ENCODE measurements around the gene KIRREL3.

KIRREL3 gene

GRCh38 chr11:126840201-126840886 lies 160.2 kb downstream of the KIRREL3 start:
- no CpG with 5 or more reads among the region's 7 CpGs for WGBS, 2 donors (ENCODE audit: extremely low coverage in 2 of 2, insufficient read length in 2 of 2, insufficient replicate concordance in 1 of 2)
- no peak overlapping the region for H2AK5ac ChIP-seq (ENCODE audit: low read depth, low read length)
- H3K9me3 ChIP-seq (replicated peaks in 1 of 2; ENCODE audit: control insufficient read depth in 2 of 2, insufficient read depth in 1 of 2, low read depth in 1 of 2, low read length in 2 of 2), result peaks cover 0 to 4% of the 10 kb centered on the region in 2 donors
- no peak overlapping the region for H2BK15ac ChIP-seq (ENCODE audit: low read length)
- H3K4me1 ChIP-seq (ENCODE audit: control insufficient read depth in 2 of 2, insufficient read depth in 1 of 2, low read depth in 1 of 2, low read length in 2 of 2), result peaks cover 0 to 2% of the 10 kb centered on the region in 2 donors
- no peak overlapping the region for H3K4me2 ChIP-seq (ENCODE audit: insufficient read depth, low read length, poor library complexity, severe bottlenecking)
- H2BK12ac ChIP-seq (ENCODE audit: low read length), result no peak overlapping the region
- no peak overlapping the region for H2BK120ac ChIP-seq (ENCODE audit: low read depth, low read length)
- no peak overlapping the region for H3K23ac ChIP-seq (ENCODE audit: low read depth, low read length, poor library complexity)
- no peak overlapping the region for H2BK5ac ChIP-seq (ENCODE audit: low read length)
- no peaks in the 10 kb centered on the region for H3K79me1 ChIP-seq (ENCODE audit: low read depth, low read length)
- H3K4ac ChIP-seq (ENCODE audit: low read length), result no peak overlapping the region
- H3K36me3 ChIP-seq (replicated peaks in 1 of 2; ENCODE audit: control insufficient read depth in 2 of 2, insufficient read depth in 2 of 2, low read length in 2 of 2), result no peaks in the 10 kb centered on the region
- no peak overlapping the region for H3K27ac ChIP-seq (replicated peaks; ENCODE audit: low read length)
- H3K27me3 ChIP-seq (ENCODE audit: control insufficient read depth in 3 of 3, insufficient read depth in 3 of 3, low read depth in 1 of 3, low read length in 3 of 3), result no peaks in the 10 kb centered on the region
- no peak overlapping the region for H3K4me3 ChIP-seq (ENCODE audit: low read length in 2 of 2)
- no peak for DNase-seq (ENCODE audit: low spot score)
- no peak overlapping the region for H3K9ac ChIP-seq (ENCODE audit: low read depth, low read length, poor library complexity)
- no peak overlapping the region for H4K91ac ChIP-seq (ENCODE audit: low read depth, low read length, poor library complexity)
- no peak overlapping the region for H3K18ac ChIP-seq (ENCODE audit: low read length)
- no peak overlapping the region for H4K8ac ChIP-seq (ENCODE audit: low read depth, low read length)
- no peak overlapping the region for H3K14ac ChIP-seq (ENCODE audit: low read length)
- H2AFZ ChIP-seq (ENCODE audit: low read length), result no peak overlapping the region

GRCh38 chr11:126839496-126839895 lies 161.1 kb downstream of the KIRREL3 start:
- no peak overlapping the region for H3K4me2 ChIP-seq (ENCODE audit: insufficient read depth, low read length, poor library complexity, severe bottlenecking)
- no peak overlapping the region for H3K23ac ChIP-seq (ENCODE audit: low read depth, low read length, poor library complexity)
- no peak overlapping the region for H3K9ac ChIP-seq (ENCODE audit: low read depth, low read length, poor library complexity)
- no peak overlapping the region for H2BK12ac ChIP-seq (ENCODE audit: low read length)
- H3K18ac ChIP-seq (ENCODE audit: low read length), result no peak overlapping the region
- H3K27me3 ChIP-seq (ENCODE audit: control insufficient read depth in 3 of 3, insufficient read depth in 3 of 3, low read depth in 1 of 3, low read length in 3 of 3), result no peaks in the 10 kb centered on the region
- no peaks in the 10 kb centered on the region for H3K36me3 ChIP-seq (replicated peaks in 1 of 2; ENCODE audit: control insufficient read depth in 2 of 2, insufficient read depth in 2 of 2, low read length in 2 of 2)
- H3K4ac ChIP-seq (ENCODE audit: low read length), result no peak overlapping the region
- DNase-seq (ENCODE audit: low spot score), result no peak
- no peak overlapping the region for H4K91ac ChIP-seq (ENCODE audit: low read depth, low read length, poor library complexity)
- H2BK15ac ChIP-seq (ENCODE audit: low read length), result no peak overlapping the region
- no peaks in the 10 kb centered on the region for H3K79me1 ChIP-seq (ENCODE audit: low read depth, low read length)
- H3K9me3 ChIP-seq (replicated peaks in 1 of 2; ENCODE audit: control insufficient read depth in 2 of 2, insufficient read depth in 1 of 2, low read depth in 1 of 2, low read length in 2 of 2), result peaks cover 0 to 4% of the 10 kb centered on the region in 2 donors
- H3K4me1 ChIP-seq (ENCODE audit: control insufficient read depth in 2 of 2, insufficient read depth in 1 of 2, low read depth in 1 of 2, low read length in 2 of 2), result peaks cover 0 to 2% of the 10 kb centered on the region in 2 donors
- no peak overlapping the region for H3K27ac ChIP-seq (replicated peaks; ENCODE audit: low read length)
- H3K14ac ChIP-seq (ENCODE audit: low read length), result no peak overlapping the region
- no peak overlapping the region for H2BK120ac ChIP-seq (ENCODE audit: low read depth, low read length)
- H4K8ac ChIP-seq (ENCODE audit: low read depth, low read length), result no peak overlapping the region
- H3K4me3 ChIP-seq (ENCODE audit: low read length in 2 of 2), result no peak overlapping the region
- H2BK5ac ChIP-seq (ENCODE audit: low read length), result no peak overlapping the region
- no peak overlapping the region for H2AFZ ChIP-seq (ENCODE audit: low read length)
- WGBS, 2 donors (ENCODE audit: extremely low coverage in 2 of 2, insufficient read length in 2 of 2, insufficient replicate concordance in 1 of 2), result no CpG with 5 or more reads among the region's 7 CpGs
- H2AK5ac ChIP-seq (ENCODE audit: low read depth, low read length), result no peak overlapping the region

GRCh38 chr11:126838779-126839178 lies 161.8 kb downstream of the KIRREL3 start:
- Histone ChIP-seq H3K9me3 (replicated peaks in 1 of 2; ENCODE audit: control insufficient read depth in 2 of 2, insufficient read depth in 1 of 2, low read depth in 1 of 2, low read length in 2 of 2) (peaks cover 0 to 4% of the 10 kb centered on the region in 2 donors), H2BK5ac (ENCODE audit: low read length) (no peak overlapping the region), H3K9ac (ENCODE audit: low read depth, low read length, poor library complexity) (no peak overlapping the region), H3K4me1 (ENCODE audit: control insufficient read depth in 2 of 2, insufficient read depth in 1 of 2, low read depth in 1 of 2, low read length in 2 of 2) (peaks cover 0 to 2% of the 10 kb centered on the region in 2 donors), H2BK12ac (ENCODE audit: low read length) (no peak overlapping the region), H2AFZ (ENCODE audit: low read length) (no peak overlapping the region), H3K18ac (ENCODE audit: low read length) (no peak overlapping the region), H3K27me3 (ENCODE audit: control insufficient read depth in 3 of 3, insufficient read depth in 3 of 3, low read depth in 1 of 3, low read length in 3 of 3) (no peaks in the 10 kb centered on the region), H2AK5ac (ENCODE audit: low read depth, low read length) (no peak overlapping the region), H3K4ac (ENCODE audit: low read length) (no peak overlapping the region), H4K8ac (ENCODE audit: low read depth, low read length) (no peak overlapping the region), H2BK15ac (ENCODE audit: low read length) (no peak overlapping the region), H4K91ac (ENCODE audit: low read depth, low read length, poor library complexity) (no peak overlapping the region), H3K27ac (replicated peaks; ENCODE audit: low read length) (no peak overlapping the region), H3K36me3 (replicated peaks in 1 of 2; ENCODE audit: control insufficient read depth in 2 of 2, insufficient read depth in 2 of 2, low read length in 2 of 2) (no peaks in the 10 kb centered on the region), H3K23ac (ENCODE audit: low read depth, low read length, poor library complexity) (no peak overlapping the region), H3K4me2 (ENCODE audit: insufficient read depth, low read length, poor library complexity, severe bottlenecking) (no peak overlapping the region), H3K4me3 (ENCODE audit: low read length in 2 of 2) (no peak overlapping the region), H2BK120ac (ENCODE audit: low read depth, low read length) (no peak overlapping the region), H3K79me1 (ENCODE audit: low read depth, low read length) (no peaks in the 10 kb centered on the region), H3K14ac (ENCODE audit: low read length) (no peak overlapping the region)
- no peak for DNase-seq (ENCODE audit: low spot score)
- WGBS, 2 donors (ENCODE audit: extremely low coverage in 2 of 2, insufficient read length in 2 of 2, insufficient replicate concordance in 1 of 2), result no CpG with 5 or more reads among the region's 5 CpGs

GRCh38 chr11:126837581-126837980 lies 163.0 kb downstream of the KIRREL3 start:
- Histone ChIP-seq H3K79me1 (ENCODE audit: low read depth, low read length) (no peaks in the 10 kb centered on the region), H2BK12ac (ENCODE audit: low read length) (no peak overlapping the region), H4K8ac (ENCODE audit: low read depth, low read length) (no peak overlapping the region), H2BK15ac (ENCODE audit: low read length) (no peak overlapping the region), H3K18ac (ENCODE audit: low read length) (no peak overlapping the region), H2BK120ac (ENCODE audit: low read depth, low read length) (no peak overlapping the region), H3K9ac (ENCODE audit: low read depth, low read length, poor library complexity) (no peak overlapping the region), H3K4me1 (ENCODE audit: control insufficient read depth in 2 of 2, insufficient read depth in 1 of 2, low read depth in 1 of 2, low read length in 2 of 2) (peaks cover 0 to 2% of the 10 kb centered on the region in 2 donors), H3K27ac (replicated peaks; ENCODE audit: low read length) (no peak overlapping the region), H3K27me3 (ENCODE audit: control insufficient read depth in 3 of 3, insufficient read depth in 3 of 3, low read depth in 1 of 3, low read length in 3 of 3) (no peaks in the 10 kb centered on the region), H3K4me2 (ENCODE audit: insufficient read depth, low read length, poor library complexity, severe bottlenecking) (no peak overlapping the region), H2AK5ac (ENCODE audit: low read depth, low read length) (no peak overlapping the region), H3K23ac (ENCODE audit: low read depth, low read length, poor library complexity) (no peak overlapping the region), H2AFZ (ENCODE audit: low read length) (no peak overlapping the region), H3K4ac (ENCODE audit: low read length) (no peak overlapping the region), H2BK5ac (ENCODE audit: low read length) (no peak overlapping the region), H3K36me3 (replicated peaks in 1 of 2; ENCODE audit: control insufficient read depth in 2 of 2, insufficient read depth in 2 of 2, low read length in 2 of 2) (no peaks in the 10 kb centered on the region), H3K14ac (ENCODE audit: low read length) (no peak overlapping the region), H4K91ac (ENCODE audit: low read depth, low read length, poor library complexity) (no peak overlapping the region), H3K9me3 (replicated peaks in 1 of 2; ENCODE audit: control insufficient read depth in 2 of 2, insufficient read depth in 1 of 2, low read depth in 1 of 2, low read length in 2 of 2) (peaks cover 0 to 4% of the 10 kb centered on the region in 2 donors), H3K4me3 (ENCODE audit: low read length in 2 of 2) (no peak overlapping the region)
- WGBS, 2 donors (ENCODE audit: extremely low coverage in 2 of 2, insufficient read length in 2 of 2, insufficient replicate concordance in 1 of 2), result no CpG with 5 or more reads among the region's 3 CpGs
- DNase-seq (ENCODE audit: low spot score), result no peak

All from neuronal stem cell (in vitro differentiated cells).